GM12878 (cell line): ENCODE measurements around the gene CTIF. TPM values are rescaled to one million over a fixed set of nuclear protein-coding genes. Genes with fewer than 3 reads are reported as not detected.

ENCODE experiments used
- ATAC-seq: fragments of 200-7000 bp; cut with Tn5 transposase; 3 replicates; pipeline ENCODE4 v1.9.1; 2020; ENCODE audit warnings: mild to moderate bottlenecking, moderate library complexity
- BruUV-seq: library from RNA; stranded (reverse); fragments of 400-500 nt; replicated peaks from 2 replicates; lab custom pipeline; 2021; lab: Mats Ljungman, UMichigan
- CTCF ChIA-PET: fragments of 300-600 bp; sonication (Branson Sonifier 250); formaldehyde crosslinking; extraction: SDS; loops from one replicate; lab custom pipeline; 2021; ENCODE audit warnings: inconsistent platforms; lab: Yijun Ruan, JAX
- POLR2A ChIA-PET: fragments of 350-600 bp; formaldehyde crosslinking; extraction: SDS; loops from one replicate; lab custom pipeline; 2021; ENCODE audit warnings: inconsistent platforms; lab: Charles Lee
- RAD21 ChIA-PET: fragments of 300-600 bp; sonication (Branson Sonifier 250); formaldehyde crosslinking; loops from one replicate; lab custom pipeline; 2023; ENCODE audit warnings: antibody characterized with exemption; ENCODE audit not compliant: unreplicated experiment; lab: Charles Lee
- SMC1A ChIA-PET: fragments of 300-600 bp; sonication (Branson Sonifier 250); formaldehyde crosslinking; loops from one replicate; lab custom pipeline; 2023; ENCODE audit not compliant: unreplicated experiment, uncharacterized antibody; lab: Charles Lee
- DNase-seq: peaks from one replicate; pipeline ENCODE4 v3.0.0-alpha.2; 2011; ENCODE audit warnings: low read depth, low spot score
- FAIRE-seq: peaks from 3 replicates; lab custom pipeline; 2011; peaks lifted over from hg19 to GRCh38; lab: Jason Lieb, UNC
- H2AFZ ChIP-seq: 2 replicates; pipeline ENCODE4 v1.6.0; 2011; ENCODE audit warnings: low read depth, low read length, control low read depth; ENCODE audit not compliant: control insufficient read depth
- H3K27ac ChIP-seq: 2 replicates; pipeline ENCODE4 v1.5.1; 2011; ENCODE audit warnings: control low read depth; ENCODE audit not compliant: control insufficient read depth, insufficient read depth
- H3K27me3 ChIP-seq, 2 experiments: replicated peaks in 1 of 2; 2 replicates each; pipeline versions ENCODE4 v1.6.0 to v1.6.1; 2011; ENCODE audit warnings: low read length in 1 of 2; ENCODE audit not compliant: control insufficient read depth in 2 of 2, insufficient read depth in 2 of 2
- H3K36me3 ChIP-seq, 2 experiments: 2 replicates each; pipeline ENCODE4 v1.5.1; 2011; ENCODE audit warnings: low read length in 1 of 2; ENCODE audit not compliant: control insufficient read depth in 2 of 2, insufficient read depth in 2 of 2
- H3K4me1 ChIP-seq: 2 replicates; pipeline ENCODE4 v1.6.1; 2011; ENCODE audit warnings: mild to moderate bottlenecking, low read length, moderate library complexity, mixed read lengths; ENCODE audit not compliant: control insufficient read depth, insufficient read depth
- H3K4me2 ChIP-seq: 2 replicates; pipeline ENCODE4 v1.6.0; 2011; ENCODE audit warnings: control low read depth; ENCODE audit not compliant: control insufficient read depth, insufficient read depth
- H3K4me3 ChIP-seq: fragments of 200-600 bp; sonication (generic); 2 replicates; pipeline ENCODE4 v1.5.1; 2016
- H3K79me2 ChIP-seq: 2 replicates; pipeline ENCODE4 v1.6.0; 2011; ENCODE audit warnings: low read length; ENCODE audit not compliant: control insufficient read depth, insufficient read depth
- H3K9ac ChIP-seq: 2 replicates; pipeline ENCODE4 v1.8.0; 2011; ENCODE audit warnings: low read length, control low read depth, mixed read lengths; ENCODE audit not compliant: control insufficient read depth, insufficient read depth
- H3K9me3 ChIP-seq: replicated peaks from 3 replicates; pipeline ENCODE4 v1.5.1; 2011; ENCODE audit warnings: mild to moderate bottlenecking, low read length; ENCODE audit not compliant: control insufficient read depth, insufficient read depth
- H4K20me1 ChIP-seq: 2 replicates; pipeline ENCODE4 v1.6.0; 2011; ENCODE audit not compliant: control insufficient read depth, insufficient read depth
- HDAC6 ChIP-seq: fragments of 200-600 bp; sonication (generic); IDR thresholded peaks from one replicate; pipeline ENCODE4 v1.8.0; 2017; ENCODE audit warnings: antibody characterized with exemption; ENCODE audit not compliant: unreplicated experiment
- JUNB ChIP-seq: IDR thresholded peaks from 2 replicates; pipeline ENCODE4 v1.6.1; 2016; ENCODE audit warnings: antibody characterized with exemption, mild to moderate bottlenecking
- KAT2A ChIP-seq: conservative IDR thresholded peaks from 2 replicates; pipeline ENCODE4 v1.6.1; 2011; ENCODE audit warnings: low read depth, low read length; ENCODE audit not compliant: control insufficient read depth
- KDM1A ChIP-seq: fragments of 200-600 bp; sonication (generic); IDR thresholded peaks from 2 replicates; pipeline ENCODE4 v1.6.1; 2016; ENCODE audit warnings: borderline replicate concordance
- MEF2B ChIP-seq: fragments of 450-650 bp; IDR thresholded peaks from 2 replicates; pipeline ENCODE4 v1.6.1; 2018; ENCODE audit warnings: mild to moderate bottlenecking, moderate library complexity; ENCODE audit not compliant: partially characterized antibody, poor library complexity, severe bottlenecking
- NFIC ChIP-seq: IDR thresholded peaks from 2 replicates; pipeline ENCODE4 v1.6.1; 2012; ENCODE audit warnings: low read depth, mild to moderate bottlenecking, inconsistent platforms, low read length, moderate library complexity
- NFYA ChIP-seq: IDR thresholded peaks from 2 replicates; pipeline ENCODE4 v1.6.1; 2011; ENCODE audit warnings: low read depth, mild to moderate bottlenecking, low read length, improper control_type of control experiment, borderline replicate concordance
- NR2F1 ChIP-seq: fragments of 450-650 bp; conservative IDR thresholded peaks from 2 replicates; pipeline ENCODE4 v1.6.1; 2017; ENCODE audit warnings: mild to moderate bottlenecking
- RB1 ChIP-seq: fragments of 450-650 bp; formaldehyde crosslinking; IDR thresholded peaks from 2 replicates; pipeline ENCODE4 v1.6.1; 2017; ENCODE audit warnings: mild to moderate bottlenecking, borderline replicate concordance
- RUNX3 ChIP-seq: IDR thresholded peaks from 2 replicates; pipeline ENCODE4 v1.6.1; 2012; ENCODE audit warnings: low read length, inconsistent platforms
- STAT1 ChIP-seq: fragments of 450-650 bp; conservative IDR thresholded peaks from 2 replicates; pipeline ENCODE4 v1.6.1; 2014; ENCODE audit warnings: antibody characterized with exemption, mild to moderate bottlenecking
- ZBTB33 ChIP-seq: fragments of 450-650 bp; IDR thresholded peaks from 2 replicates; pipeline ENCODE4 v1.6.1; 2017; ENCODE audit warnings: mild to moderate bottlenecking
- ZZZ3 ChIP-seq: IDR thresholded peaks from 2 replicates; pipeline ENCODE4 v1.6.1; 2011; ENCODE audit warnings: low read depth; ENCODE audit not compliant: control insufficient read depth, insufficient read length
- WGBS: methylation state at CpG from one replicate; pipeline ENCODE4 v1.1.6; 2016; ENCODE audit warnings: low lambda C conversion rate; ENCODE audit not compliant: insufficient replicate concordance, insufficient coverage; ENCODE audit errors: missing lambda C conversion rate; 5-methylcytosine and 5-hydroxymethylcytosine counted together
- in situ Hi-C: fragments of 300-500 bp; cut with MboI; formaldehyde crosslinking; loops from 9 replicates; pipeline ENCODE4 v1.14.3; 2018; ENCODE audit warnings: mixed read lengths
- intact Hi-C: fragments of 100-400 bp; cut with micrococcal nuclease; formaldehyde crosslinking; loops from one replicate; pipeline ENCODE4 v1.14.2; 2022; ENCODE audit not compliant: unreplicated experiment
- polyA plus RNA-seq, 11 experiments: library from polyadenylated mRNA; depleted of rRNA in 4 of 11; unstranded in 6 of 11; stranded (reverse) in 5 of 11; fragments of >200 nt; fragmentation: Nextera tagmentation in 4 of 11; fragmentation: Illumina TruSeq in 1 of 11; extraction: Ambion mirVana in 4 of 11; extraction: Trizol in 1 of 11; gene quantifications; 1 replicate in 1 of 11; 2 replicates in 10 of 11; pipeline versions ENCODE4 v1.2.1 to v1.2.3, GENCODE V29; 2011 to 2016; ENCODE audit warnings: inconsistent platforms in 2 of 11, missing spikeins in 2 of 11, low read depth in 1 of 11
- total RNA-seq, 4 experiments: library from RNA; depleted of rRNA in 3 of 4; stranded (reverse); fragments of >200 nt in 3 of 4; fragmentation: Illumina TruSeq in 1 of 4; extraction: Trizol in 1 of 4; gene quantifications; 2 replicates each; pipeline versions ENCODE4 v1.2.1 to v1.2.3, GENCODE V29; 2013 to 2021

The CTIF gene
- total and polyA plus RNA-seq, 10 of the 15 experiments (the other 5 are each of a cell fraction or from before 2014, with no cell fraction given) = 0.06 to 11.6 (median 2.5) TPM

DNA sequence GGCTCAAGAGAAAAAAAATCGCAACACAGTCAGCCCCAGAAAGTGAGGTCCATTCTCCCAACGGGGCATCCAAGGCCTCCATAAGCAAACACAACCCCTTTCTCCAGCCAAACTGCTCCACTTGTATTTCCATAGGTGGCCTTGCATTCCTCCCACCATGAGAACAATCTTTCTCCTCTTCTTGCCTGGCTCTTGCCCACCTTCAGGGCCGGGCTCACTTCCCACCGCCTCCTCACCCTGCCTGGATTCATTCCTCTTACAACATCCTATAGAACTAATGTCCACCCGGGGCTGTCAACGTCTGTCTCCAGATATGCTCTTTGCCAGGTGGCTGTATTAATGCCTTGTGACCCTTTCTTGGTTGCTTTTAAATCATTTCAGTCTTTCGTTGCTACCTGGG is 287.4 kb downstream of the CTIF start (continued):
- TF ChIP-seq HDAC6 = no peak
- no peak for TF ChIP-seq NFIC
- TF ChIP-seq RB1 = no peak
- no peak for TF ChIP-seq KAT2A
- TF ChIP-seq MEF2B = no peak
- TF ChIP-seq ZBTB33 = no peak
- no peak for TF ChIP-seq KDM1A

DNA sequence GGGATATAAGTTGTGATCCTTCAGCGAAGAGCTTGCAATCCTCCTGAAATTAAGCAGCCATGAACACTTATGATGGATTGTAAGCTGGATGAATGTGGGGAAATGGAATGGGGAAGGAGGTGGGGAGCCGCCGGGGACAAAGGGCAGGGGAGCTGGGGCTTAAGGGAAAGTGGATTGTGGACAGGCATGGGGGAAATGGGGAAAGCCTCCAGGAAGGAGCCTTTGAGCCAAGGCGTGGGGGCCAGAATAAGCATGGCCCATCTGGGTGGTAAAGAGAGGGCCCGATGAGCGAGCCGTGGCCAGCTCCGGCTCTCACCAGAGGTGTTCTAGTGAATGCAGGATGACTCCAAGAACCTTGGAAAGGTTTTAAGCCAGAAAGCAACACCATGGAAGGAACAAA is 288.0 kb downstream of the CTIF start:
- FAIRE-seq = no peak
- no TSS peak for BruUV-seq
- WGBS = 95% methylated on average over 8 of the region's 8 CpGs
- RAD21 ChIA-PET = no interaction called here
- Histone ChIP-seq H3K4me2 (no peak overlapping the region), H3K79me2 (peaks cover under 1% of the 10 kb centered on the region), H3K27ac (no peak overlapping the region), H3K36me3 (no peaks in the 10 kb centered on the region), H2AFZ (no peak overlapping the region), H3K4me1 (peaks cover 9% of the 10 kb centered on the region), H3K9ac (no peak overlapping the region), H3K9me3 (no peaks in the 10 kb centered on the region; the same call in 1 of the 3 replicates), H3K27me3 (no peaks in the 10 kb centered on the region), H3K4me3 (no peak overlapping the region), H4K20me1 (no peaks in the 10 kb centered on the region)
- in situ Hi-C loops (no loop called here), intact Hi-C loops (no loop called here)
- TF ChIP-seq STAT1 (no peak), JUNB (no peak), ZZZ3 (no peak), NR2F1 (no peak), NFYA (no peak), ZBTB33 (no peak), RUNX3 (no peak)
- CTCF ChIA-PET = interaction anchor here (3.0 kb wide), 1 partner anchor 42 kb away, joined by 10 read pairs; no protein-coding TSS in a partner anchor
- POLR2A ChIA-PET = interaction anchor here (0.7 to 1.6 kb wide), 2 partner anchors 10 to 25 kb away, joined by 3 to 4 read pairs; no protein-coding TSS in a partner anchor
- SMC1A ChIA-PET = interaction anchor here (0.6 to 9.9 kb wide), 2 partner anchors 15 to 49 kb away, joined by 3 to 129 read pairs; no protein-coding TSS in a partner anchor
- ATAC-seq = no peak
- no peak for DNase-seq
